HL-60 (cell line): Measurements from ENCODE around the gene SLC2A2.

Experiments used
- DNase-seq, 2 experiments: peaks; one replicate each; pipeline ENCODE4 v3.0.0-alpha.2; 2010 to 2020; ENCODE audit warnings: low read depth in 1 of 2, low spot score in 1 of 2
- H3K27ac ChIP-seq: fragments of 250-450 bp; sonication (Bioruptor Pico); replicated peaks from 2 replicates; pipeline ENCODE4 v1.5.1; 2020; ENCODE audit warnings: mild to moderate bottlenecking, moderate library complexity
- H3K27me3 ChIP-seq: fragments of 250-450 bp; sonication (Bioruptor Pico); 2 replicates; pipeline ENCODE4 v1.5.1; 2021; ENCODE audit warnings: mild to moderate bottlenecking, moderate library complexity; ENCODE audit not compliant: insufficient read depth, poor library complexity, severe bottlenecking
- H3K4me3 ChIP-seq: replicated peaks from 2 replicates; pipeline ENCODE4 v1.5.1; 2011; ENCODE audit warnings: mild to moderate bottlenecking, control low read depth, low read length; ENCODE audit not compliant: insufficient read depth
- CTCF ChIP-seq: IDR thresholded peaks from one replicate; pipeline ENCODE4 v1.5.1; 2011; ENCODE audit warnings: low read length, control low read depth, inconsistent platforms; ENCODE audit not compliant: insufficient read depth
- GABPA ChIP-seq: IDR thresholded peaks from 2 replicates; pipeline ENCODE4 v1.6.1; 2012; ENCODE audit warnings: low read depth
- POLR2AphosphoS5 ChIP-seq: IDR thresholded peaks from 2 replicates; pipeline ENCODE4 v1.6.1; 2012; ENCODE audit warnings: low read depth
- REST ChIP-seq: IDR thresholded peaks from 2 replicates; pipeline ENCODE4 v1.6.1; 2012; ENCODE audit warnings: low read depth; ENCODE audit not compliant: insufficient replicate concordance
- SPI1 ChIP-seq: IDR thresholded peaks from 2 replicates; pipeline ENCODE4 v1.6.1; 2012; ENCODE audit warnings: low read depth, mild to moderate bottlenecking, borderline replicate concordance

SLC2A2 gene

GRCh38 chr3:171023566-171023965, 3.0 kb downstream of the SLC2A2 start:
- TF ChIP-seq GABPA (no peak), REST (no peak)
- Histone ChIP-seq H3K4me3 (no peak overlapping the region), H3K27me3 (peaks cover 9% of the 10 kb centered on the region), H3K27ac (no peak overlapping the region)
- DNase-seq: no peak

GRCh38 chr3:171021377-171021776, 5.1 kb downstream of the SLC2A2 start:
- H3K4me3 ChIP-seq: no peak overlapping the region
- no peak overlapping the region for H3K27ac ChIP-seq
- peaks cover 6% of the 10 kb centered on the region for H3K27me3 ChIP-seq
- TF ChIP-seq SPI1 (no peak), REST (no peak), CTCF (no peak), GABPA (no peak), POLR2AphosphoS5 (no peak)
- no peak for DNase-seq

- H3K27ac ChIP-seq: no peak overlapping the region
- H3K4me3 ChIP-seq: no peak overlapping the region
- DNase-seq: no peak
- no peaks in the 10 kb centered on the region for H3K27me3 ChIP-seq
- TF ChIP-seq POLR2AphosphoS5: no peak
- TF ChIP-seq SPI1: no peak
- TF ChIP-seq CTCF: no peak
- TF ChIP-seq GABPA: no peak
- TF ChIP-seq REST: no peak
Measured at GRCh38 chr3:171018156-171018935, 8.2 kb downstream of the SLC2A2 start.
